Omental fat pad (tissue), 4 donors: ENCODE results near the gene HPD. TPM values are rescaled to one million over a fixed set of nuclear protein-coding genes. Genes with fewer than 3 reads are reported as not detected.
"Not testable (repeated sequence)": the region's sequence is repeated elsewhere in the genome, so short reads cannot be mapped to it uniquely, and the experiment has no call there.

Source experiments
- ATAC-seq: fragments of 150-250 bp; one replicate; pipeline ENCODE4 v1.9.1; 2016; ENCODE audit warnings: mild to moderate bottlenecking, moderate library complexity; ENCODE audit not compliant: low FRiP score
- DNase-seq: peaks from one replicate; pipeline ENCODE4 v3.0.0-alpha.2; 2019; ENCODE audit warnings: low spot score
- total RNA-seq, 4 donors: library from RNA; depleted of rRNA; stranded (reverse); fragments of >200 nt; gene quantifications; one replicate each; pipeline ENCODE4 v1.1.0, GENCODE V29; 2016
- TF ChIP-seq, protein P1 (sequence below), 3 donors: fragments of 450-650 bp; IDR thresholded peaks; one replicate each; pipeline ENCODE4 v1.5.1; 2016 to 2017; ENCODE audit warnings: antibody characterized with exemption in 3 of 3, mild to moderate bottlenecking in 3 of 3, moderate library complexity in 2 of 3

Gene HPD
- total RNA-seq, 4 donors from 2014 or later = 0.82 to 8.5 (median 1.6) TPM

DNA sequence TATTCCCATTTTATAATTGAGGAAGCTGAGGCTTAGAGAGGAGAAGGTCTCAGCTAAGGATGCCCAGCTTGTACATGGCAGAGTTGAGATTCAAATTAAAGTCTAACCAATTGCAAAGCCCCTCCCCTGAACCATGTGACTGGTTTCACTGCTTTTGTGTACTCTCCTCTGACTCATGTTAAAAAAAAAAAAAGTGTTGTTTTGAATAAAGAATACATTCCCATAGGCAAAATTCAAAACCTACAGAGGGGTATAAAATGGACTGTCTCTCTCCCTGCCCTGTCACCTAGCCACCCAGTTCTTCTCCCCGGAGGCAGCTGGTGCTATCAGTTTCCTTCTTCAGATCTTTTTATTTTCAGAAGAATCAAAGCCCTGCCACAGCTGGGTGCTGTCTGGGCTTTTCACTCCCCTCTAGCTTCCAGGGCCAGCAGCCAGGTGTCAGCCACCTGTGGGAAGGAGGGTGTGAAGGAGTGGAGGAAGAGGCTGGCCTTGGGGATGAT, 35.4 kb upstream of the HPD start:
- no peak for ATAC-seq
- no peak for DNase-seq

DNA sequence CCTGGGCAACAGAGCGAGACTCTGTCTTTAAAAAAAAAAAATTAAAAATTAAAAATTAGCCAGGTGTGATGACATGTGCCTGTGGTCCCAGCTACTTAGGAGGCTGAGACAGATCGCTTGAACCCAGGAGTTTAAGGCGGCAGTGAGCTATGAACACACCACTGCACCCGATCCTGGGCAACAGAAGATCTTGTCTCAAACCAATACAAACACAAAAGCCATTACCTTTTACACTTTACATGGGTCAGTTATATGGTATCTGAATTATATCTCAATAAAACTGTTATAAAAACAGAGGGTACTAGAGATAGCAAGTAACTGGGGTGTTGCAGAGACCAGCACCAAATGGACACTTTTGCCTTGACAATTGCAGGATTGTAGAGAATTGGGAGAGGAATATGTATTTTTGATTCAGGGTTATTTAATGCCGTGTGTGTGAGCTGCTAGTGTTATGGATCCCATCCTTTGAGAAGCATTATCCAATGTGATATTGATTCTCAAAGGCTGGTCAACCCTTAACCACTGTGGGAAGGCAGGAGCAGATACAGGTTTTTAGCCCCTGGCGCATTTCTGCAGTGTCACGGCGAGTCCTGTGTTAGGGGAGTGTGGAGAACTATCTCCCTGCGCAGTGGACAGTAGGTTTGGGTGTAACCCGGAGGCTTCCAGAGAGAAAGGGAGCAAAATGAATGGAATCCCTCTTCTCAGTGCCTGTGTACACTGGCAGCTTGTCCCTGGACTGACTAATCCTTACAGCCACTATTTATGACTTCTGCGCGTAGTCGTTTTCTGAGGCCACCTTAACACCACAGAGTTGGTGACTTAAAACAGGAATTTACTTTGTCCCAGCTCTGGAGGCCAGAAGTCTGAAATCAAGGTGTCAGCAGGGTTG, 34.3 kb upstream of the HPD start:
- DNase-seq = no peak
- TF ChIP-seq, protein P1, sequence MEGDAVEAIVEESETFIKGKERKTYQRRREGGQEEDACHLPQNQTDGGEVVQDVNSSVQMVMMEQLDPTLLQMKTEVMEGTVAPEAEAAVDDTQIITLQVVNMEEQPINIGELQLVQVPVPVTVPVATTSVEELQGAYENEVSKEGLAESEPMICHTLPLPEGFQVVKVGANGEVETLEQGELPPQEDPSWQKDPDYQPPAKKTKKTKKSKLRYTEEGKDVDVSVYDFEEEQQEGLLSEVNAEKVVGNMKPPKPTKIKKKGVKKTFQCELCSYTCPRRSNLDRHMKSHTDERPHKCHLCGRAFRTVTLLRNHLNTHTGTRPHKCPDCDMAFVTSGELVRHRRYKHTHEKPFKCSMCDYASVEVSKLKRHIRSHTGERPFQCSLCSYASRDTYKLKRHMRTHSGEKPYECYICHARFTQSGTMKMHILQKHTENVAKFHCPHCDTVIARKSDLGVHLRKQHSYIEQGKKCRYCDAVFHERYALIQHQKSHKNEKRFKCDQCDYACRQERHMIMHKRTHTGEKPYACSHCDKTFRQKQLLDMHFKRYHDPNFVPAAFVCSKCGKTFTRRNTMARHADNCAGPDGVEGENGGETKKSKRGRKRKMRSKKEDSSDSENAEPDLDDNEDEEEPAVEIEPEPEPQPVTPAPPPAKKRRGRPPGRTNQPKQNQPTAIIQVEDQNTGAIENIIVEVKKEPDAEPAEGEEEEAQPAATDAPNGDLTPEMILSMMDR (IDR thresholded peaks at IDR 0.05) = no peak
- ATAC-seq = no peak

More for the DNA sequence above, 35.4 kb upstream of the HPD start:
- TF ChIP-seq, protein P1 (IDR thresholded peaks at IDR 0.05) = no peak

DNA sequence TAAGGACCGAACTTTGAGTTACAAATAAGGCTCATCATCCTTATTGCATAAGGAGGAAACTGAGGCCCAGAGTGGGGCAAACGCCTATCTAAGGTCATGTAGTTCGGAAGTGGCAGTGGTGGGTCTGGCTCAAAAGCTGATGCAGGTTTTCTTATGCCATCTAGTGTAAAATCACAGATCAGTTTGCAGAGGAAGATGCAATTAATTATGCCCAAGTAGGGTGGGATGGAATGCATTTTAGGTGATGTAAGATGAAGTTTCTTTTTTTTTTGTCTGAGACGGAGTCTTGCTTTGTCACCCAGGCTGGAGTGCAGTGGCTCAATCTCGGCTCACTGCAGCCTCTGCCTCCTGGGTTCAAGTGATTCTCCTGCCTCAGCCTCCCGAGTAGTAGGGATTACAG, 31.0 kb upstream of the HPD start:
- DNase-seq = not testable (repeated sequence)

DNA sequence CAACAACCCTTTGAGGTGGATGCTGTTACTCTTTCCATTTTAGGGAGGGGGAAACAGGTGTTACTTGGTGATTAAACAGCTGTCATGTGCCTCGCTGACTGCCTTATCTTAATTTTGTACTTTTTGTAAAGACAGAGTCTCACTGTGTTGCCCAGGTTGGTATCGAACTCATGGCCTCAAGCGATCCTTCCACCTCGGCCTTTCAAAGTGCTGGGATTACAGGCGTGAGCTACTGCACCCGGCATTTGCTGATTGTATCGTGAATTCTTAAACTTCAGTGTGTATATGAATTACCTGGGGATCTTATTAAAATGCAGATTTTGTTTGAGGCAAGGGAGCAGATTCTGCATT, 30.6 kb upstream of the HPD start:
- TF ChIP-seq, protein P1 (IDR thresholded peaks at IDR 0.05) = no peak
- ATAC-seq = no peak
- DNase-seq = no peak

More for the DNA sequence above, 31.0 kb upstream of the HPD start:
- not testable (repeated sequence) for ATAC-seq

DNA sequence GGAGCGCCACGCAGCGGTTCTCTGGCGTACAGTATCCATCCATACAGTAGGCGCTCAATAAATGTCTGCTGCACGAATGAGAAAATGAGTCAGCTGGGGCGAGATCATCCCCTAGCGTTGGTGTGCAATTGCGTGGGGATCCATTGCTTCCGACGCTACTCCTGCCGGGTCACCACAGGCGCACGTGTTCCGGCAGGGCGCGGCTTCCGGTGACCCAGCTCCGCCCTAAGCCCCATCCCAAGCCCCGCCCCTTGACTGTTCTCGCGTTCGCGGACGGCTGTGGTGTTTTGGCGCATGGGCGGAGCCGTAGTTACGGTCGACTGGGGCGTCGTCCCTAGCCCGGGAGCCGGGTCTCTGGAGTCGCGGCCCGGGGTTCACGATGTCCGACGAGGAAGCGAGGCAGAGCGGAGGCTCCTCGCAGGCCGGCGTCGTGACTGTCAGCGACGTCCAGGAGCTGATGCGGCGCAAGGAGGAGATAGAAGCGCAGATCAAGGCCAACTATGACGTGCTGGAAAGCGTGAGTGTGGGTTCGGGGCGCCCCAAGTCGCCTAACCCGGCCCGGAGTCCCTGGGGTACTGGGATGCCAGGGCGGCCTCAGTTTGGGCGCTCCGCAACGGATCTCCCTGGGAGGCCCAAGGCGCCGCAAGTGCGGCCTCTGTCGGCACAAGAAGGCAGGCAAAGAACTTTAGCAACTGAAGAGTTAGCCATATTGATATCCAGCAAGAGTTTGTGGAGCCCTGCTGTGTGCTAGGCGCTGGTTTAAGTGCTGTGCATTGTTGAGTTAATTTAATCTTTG, 30.0 kb upstream of the HPD start, which contains the start of gene PSMD9:
Gene PSMD9 (plus strand): TSS at position 313 of the 796 bp plus-strand sequence. CDS start 67 bp downstream, at position 380.
- TF ChIP-seq, protein P1 (IDR thresholded peaks at IDR 0.05) = peak in 1 of 3 donors; percentile 38
- DNase-seq (peak; percentile 95), ATAC-seq (peak; percentile 99)

DNA sequence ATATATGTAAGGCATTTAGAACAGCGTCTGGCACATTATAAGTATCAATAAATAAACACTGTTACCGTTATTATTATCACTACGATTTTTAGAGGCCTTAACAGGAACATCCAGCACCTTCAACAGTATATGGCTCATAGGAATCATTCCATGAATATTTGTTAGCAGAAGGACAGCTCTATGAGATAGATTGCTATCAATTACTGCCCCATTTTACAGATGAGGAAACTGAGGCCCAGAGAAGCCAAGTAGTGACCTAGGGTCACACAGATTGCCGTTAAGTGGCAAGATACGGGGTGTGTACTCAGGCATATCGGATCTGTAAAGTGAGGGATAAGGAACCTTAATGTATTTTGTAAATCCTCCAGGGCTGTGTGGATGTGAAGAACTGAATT, 29.4 kb upstream of the HPD start:
- no peak for ATAC-seq
- no peak for DNase-seq
- TF ChIP-seq, protein P1 (IDR thresholded peaks at IDR 0.05) = no peak

DNA sequence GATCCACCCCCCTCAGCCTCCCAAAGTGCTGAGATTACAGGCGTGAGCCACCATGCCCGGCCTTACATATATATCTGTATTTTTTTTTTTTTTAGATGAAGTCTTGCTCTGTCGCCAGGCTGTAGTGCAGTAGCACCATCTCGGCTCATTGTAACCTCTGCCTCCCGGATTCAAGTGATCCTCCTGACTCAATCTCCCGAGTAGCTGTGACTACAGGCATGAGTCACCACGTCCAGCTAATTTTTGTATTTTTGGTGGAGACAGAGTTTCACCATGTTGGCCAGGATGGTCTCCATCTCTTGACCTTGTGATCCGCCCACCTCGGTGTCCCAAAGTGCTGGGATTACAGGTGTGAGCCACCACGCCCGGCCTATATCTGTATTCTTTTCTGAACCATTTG, 26.5 kb upstream of the HPD start:
- ATAC-seq, DNase-seq: not testable (repeated sequence)
